MCF 10A (cell line): ENCODE results near the gene NAT8. TPM values are rescaled to one million over a fixed set of nuclear protein-coding genes. Genes with fewer than 3 reads are reported as not detected.

Experiments used
- BruUV-seq: library from RNA; stranded (reverse); fragments of 400-500 nt; replicated peaks from 2 replicates; lab custom pipeline; 2021; lab: Mats Ljungman, UMichigan
- CTCF ChIA-PET: fragments of 300-600 bp; sonication (Branson Sonifier 250); formaldehyde crosslinking; extraction: SDS; loops from one replicate; lab custom pipeline; 2021; ENCODE audit warnings: antibody characterized with exemption, inconsistent platforms; lab: Yijun Ruan, JAX
- POLR2A ChIA-PET: fragments of 300-600, 350-650 bp; sonication (Branson Sonifier 250); formaldehyde crosslinking; extraction: SDS; loops from one replicate; lab custom pipeline; 2020; ENCODE audit warnings: antibody characterized with exemption, inconsistent platforms; lab: Yijun Ruan, JAX
- DNase-seq: peaks from one replicate; pipeline ENCODE4 v3.0.0-alpha.2; 2018; ENCODE audit not compliant: unreplicated experiment
- H3K27ac Mint-ChIP-seq: one replicate; pipeline ENCODE4 v1.8.0; 2022; ENCODE audit warnings: mild to moderate bottlenecking, low read depth, mixed read lengths; ENCODE audit not compliant: unreplicated experiment
- H3K27me3 Mint-ChIP-seq: one replicate; pipeline ENCODE4 v1.8.0; 2022; ENCODE audit warnings: mixed read lengths; ENCODE audit not compliant: insufficient read depth, unreplicated experiment
- H3K36me3 Mint-ChIP-seq: one replicate; pipeline ENCODE4 v1.8.0; 2022; ENCODE audit warnings: mild to moderate bottlenecking, moderate library complexity, mixed read lengths; ENCODE audit not compliant: insufficient read depth, unreplicated experiment
- H3K4me1 Mint-ChIP-seq: one replicate; pipeline ENCODE4 v1.8.0; 2022; ENCODE audit warnings: mixed read lengths; ENCODE audit not compliant: insufficient read depth, unreplicated experiment
- H3K4me3 Mint-ChIP-seq: one replicate; pipeline ENCODE4 v1.8.0; 2022; ENCODE audit warnings: mild to moderate bottlenecking, moderate library complexity, mixed read lengths; ENCODE audit not compliant: unreplicated experiment
- H3K9me3 Mint-ChIP-seq: one replicate; pipeline ENCODE4 v1.8.0; 2022; ENCODE audit warnings: mixed read lengths; ENCODE audit not compliant: unreplicated experiment
- intact Hi-C: fragments of 100-400 bp; cut with micrococcal nuclease; formaldehyde crosslinking; loops from 2 replicates; pipeline ENCODE4 v1.14.1; 2022
- total RNA-seq: library from RNA; stranded (reverse); gene quantifications from 2 replicates; pipeline ENCODE4 v1.2.3, GENCODE V29; 2022
- TF ChIP-seq, protein P1 (sequence below): fragments of 200-600 bp; IDR thresholded peaks from one replicate; pipeline ENCODE4 v1.8.0; 2022; ENCODE audit warnings: antibody characterized with exemption, mild to moderate bottlenecking; ENCODE audit not compliant: unreplicated experiment

The NAT8 gene
- total RNA-seq, 1 experiment from 2014 or later: not detected

DNA sequence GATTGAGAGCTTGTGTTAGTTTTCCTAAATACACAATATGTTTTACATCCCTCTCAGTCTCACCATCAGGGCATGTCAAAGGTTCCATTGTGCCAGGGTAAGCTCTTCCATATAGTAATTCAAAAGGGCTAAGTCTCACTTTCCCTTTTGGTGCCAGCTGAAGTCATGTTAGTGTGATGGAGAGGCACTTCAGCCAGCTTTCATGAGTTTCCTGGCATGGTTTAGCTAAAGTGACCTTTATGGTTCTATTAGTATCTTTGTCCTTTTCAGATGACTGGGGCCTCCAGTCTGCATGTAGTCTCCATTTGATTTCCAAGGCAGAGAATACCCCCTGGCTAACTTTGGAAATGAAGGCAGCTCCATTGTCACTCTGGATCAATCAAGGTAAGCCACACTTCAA lies 27.2 kb downstream of the NAT8 start:
- CTCF ChIA-PET: interaction anchor here (0.6 to 0.9 kb wide), 2 partner anchors 27 to 54 kb away, joined by 3 to 4 read pairs; no protein-coding TSS in a partner anchor
- TF ChIP-seq, protein P1, sequence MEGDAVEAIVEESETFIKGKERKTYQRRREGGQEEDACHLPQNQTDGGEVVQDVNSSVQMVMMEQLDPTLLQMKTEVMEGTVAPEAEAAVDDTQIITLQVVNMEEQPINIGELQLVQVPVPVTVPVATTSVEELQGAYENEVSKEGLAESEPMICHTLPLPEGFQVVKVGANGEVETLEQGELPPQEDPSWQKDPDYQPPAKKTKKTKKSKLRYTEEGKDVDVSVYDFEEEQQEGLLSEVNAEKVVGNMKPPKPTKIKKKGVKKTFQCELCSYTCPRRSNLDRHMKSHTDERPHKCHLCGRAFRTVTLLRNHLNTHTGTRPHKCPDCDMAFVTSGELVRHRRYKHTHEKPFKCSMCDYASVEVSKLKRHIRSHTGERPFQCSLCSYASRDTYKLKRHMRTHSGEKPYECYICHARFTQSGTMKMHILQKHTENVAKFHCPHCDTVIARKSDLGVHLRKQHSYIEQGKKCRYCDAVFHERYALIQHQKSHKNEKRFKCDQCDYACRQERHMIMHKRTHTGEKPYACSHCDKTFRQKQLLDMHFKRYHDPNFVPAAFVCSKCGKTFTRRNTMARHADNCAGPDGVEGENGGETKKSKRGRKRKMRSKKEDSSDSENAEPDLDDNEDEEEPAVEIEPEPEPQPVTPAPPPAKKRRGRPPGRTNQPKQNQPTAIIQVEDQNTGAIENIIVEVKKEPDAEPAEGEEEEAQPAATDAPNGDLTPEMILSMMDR: no peak
- no peak overlapping the region for H3K27ac Mint-ChIP-seq
- intact Hi-C loops: no loop called here
- no peaks in the 10 kb centered on the region for H3K4me1 Mint-ChIP-seq
- H3K4me3 Mint-ChIP-seq: no peak overlapping the region
- no peak for DNase-seq
- H3K9me3 Mint-ChIP-seq: no peaks in the 10 kb centered on the region
- no TSS peak for BruUV-seq
- POLR2A ChIA-PET: no interaction called here
- H3K27me3 Mint-ChIP-seq: no peaks in the 10 kb centered on the region
- peaks cover 4% of the 10 kb centered on the region for H3K36me3 Mint-ChIP-seq

DNA sequence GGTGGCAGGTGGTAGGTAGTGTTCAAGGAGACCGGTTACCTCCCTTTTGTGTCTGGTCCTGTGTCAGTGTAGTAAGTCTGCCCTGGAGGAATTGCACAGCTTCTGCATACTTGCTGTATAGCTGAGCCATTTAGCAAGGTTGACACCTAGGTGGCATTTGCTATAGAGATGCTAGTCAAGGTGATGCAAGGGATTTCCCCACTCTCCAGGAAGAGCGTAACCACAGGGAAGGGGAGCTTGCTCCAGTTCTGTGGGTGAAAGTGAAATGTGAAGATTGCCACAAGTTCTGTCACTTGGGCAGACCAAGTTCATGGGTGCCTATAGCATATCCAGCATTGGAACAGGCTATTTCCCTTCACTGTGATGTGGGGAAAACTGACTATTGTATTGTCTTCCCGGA lies 28.1 kb downstream of the NAT8 start:
- no peaks in the 10 kb centered on the region for H3K27me3 Mint-ChIP-seq
- no peaks in the 10 kb centered on the region for H3K9me3 Mint-ChIP-seq
- no peaks in the 10 kb centered on the region for H3K4me1 Mint-ChIP-seq
- CTCF ChIA-PET: interaction anchor here (0.9 kb wide), 1 partner anchor 17 kb away, joined by 3 read pairs; no protein-coding TSS in a partner anchor
- BruUV-seq: no TSS peak
- no peak for DNase-seq
- TF ChIP-seq, protein P1: no peak
- peaks cover 4% of the 10 kb centered on the region for H3K36me3 Mint-ChIP-seq
- POLR2A ChIA-PET: no interaction called here
- intact Hi-C loops: no loop called here
- no peak overlapping the region for H3K27ac Mint-ChIP-seq
- no peak overlapping the region for H3K4me3 Mint-ChIP-seq

DNA sequence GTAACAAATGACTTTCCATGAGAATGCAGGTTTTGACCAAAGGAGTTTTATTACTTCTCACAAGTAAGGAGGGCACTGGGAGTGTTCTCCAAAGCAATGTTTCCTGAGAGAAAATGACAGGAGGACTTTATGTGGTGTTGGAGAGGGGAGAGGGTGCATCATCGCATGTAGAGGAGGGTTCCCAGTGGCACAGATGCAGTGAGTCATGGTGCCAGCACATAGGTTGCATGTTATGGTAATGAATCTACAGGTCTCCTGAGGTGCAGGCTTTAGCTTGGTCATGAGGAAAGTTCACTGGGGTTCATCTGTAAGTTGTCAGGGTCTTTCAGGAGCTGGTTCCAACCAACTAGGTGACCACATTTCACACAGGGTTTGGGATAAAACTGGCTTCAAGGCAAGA lies 30.4 kb downstream of the NAT8 start:
- no TSS peak for BruUV-seq
- intact Hi-C loops: no loop called here
- Mint-ChIP-seq H3K27me3 (no peaks in the 10 kb centered on the region), H3K36me3 (peaks cover 4% of the 10 kb centered on the region), H3K4me1 (no peaks in the 10 kb centered on the region), H3K27ac (no peak overlapping the region), H3K9me3 (no peaks in the 10 kb centered on the region), H3K4me3 (no peak overlapping the region)
- TF ChIP-seq, protein P1: no peak
- peak; percentile 5 for DNase-seq
- CTCF ChIA-PET: no interaction called here
- POLR2A ChIA-PET: no interaction called here

DNA sequence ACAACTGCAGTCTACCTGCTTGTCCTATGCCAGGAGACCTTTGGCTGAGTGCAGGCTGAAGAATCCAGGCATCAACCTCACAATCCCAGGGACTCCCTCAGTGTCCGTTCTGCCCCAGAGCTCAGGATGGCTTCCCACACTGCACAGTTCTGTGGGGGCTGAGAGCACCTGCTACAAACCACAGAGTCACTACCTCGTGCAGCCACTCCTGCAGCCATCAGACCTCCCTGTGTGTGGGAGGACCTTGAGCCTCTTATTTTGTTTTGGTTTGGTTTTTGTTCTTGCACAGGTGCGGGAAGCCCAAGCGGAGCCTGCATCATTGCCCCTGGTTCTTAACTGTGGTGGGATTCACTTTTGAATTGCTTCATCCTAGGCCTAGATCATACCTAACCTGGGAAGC lies 31.0 kb downstream of the NAT8 start:
- no peaks in the 10 kb centered on the region for H3K4me1 Mint-ChIP-seq
- BruUV-seq: no TSS peak
- no peak for DNase-seq
- H3K4me3 Mint-ChIP-seq: no peak overlapping the region
- H3K27ac Mint-ChIP-seq: no peak overlapping the region
- POLR2A ChIA-PET: no interaction called here
- H3K36me3 Mint-ChIP-seq: peaks cover 4% of the 10 kb centered on the region
- H3K9me3 Mint-ChIP-seq: no peaks in the 10 kb centered on the region
- no peaks in the 10 kb centered on the region for H3K27me3 Mint-ChIP-seq
- TF ChIP-seq, protein P1: no peak
- CTCF ChIA-PET: no interaction called here
- intact Hi-C loops: no loop called here
